GOT3 (cell line): ENCODE data around the gene DPH2.

Experiments used
- DNase-seq: peaks from one replicate; lab custom pipeline; 2025; ENCODE audit warnings: mixed read lengths; lab: John Stamatoyannopoulos, UW

DPH2 gene

DNA sequence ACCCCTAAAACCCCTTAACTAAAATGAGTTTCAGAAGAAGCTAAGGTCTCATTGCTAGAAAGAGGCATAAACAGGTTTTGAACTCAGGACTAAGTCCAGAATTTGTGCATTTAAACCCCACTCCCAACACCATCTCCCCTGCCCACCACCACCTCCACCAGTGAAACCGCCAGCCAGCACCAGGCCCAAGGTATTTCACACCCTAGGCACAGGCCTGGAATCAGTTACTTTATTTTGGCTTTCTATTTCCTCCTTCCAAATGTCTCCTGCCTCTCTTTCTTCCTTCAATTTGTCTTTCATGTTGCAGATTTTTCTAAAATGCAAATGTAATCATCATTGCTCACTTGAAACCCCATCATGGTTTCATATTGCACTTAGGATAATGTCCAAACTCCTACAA, 24.9 kb upstream of the DPH2 start:
- no peak for DNase-seq

DNA sequence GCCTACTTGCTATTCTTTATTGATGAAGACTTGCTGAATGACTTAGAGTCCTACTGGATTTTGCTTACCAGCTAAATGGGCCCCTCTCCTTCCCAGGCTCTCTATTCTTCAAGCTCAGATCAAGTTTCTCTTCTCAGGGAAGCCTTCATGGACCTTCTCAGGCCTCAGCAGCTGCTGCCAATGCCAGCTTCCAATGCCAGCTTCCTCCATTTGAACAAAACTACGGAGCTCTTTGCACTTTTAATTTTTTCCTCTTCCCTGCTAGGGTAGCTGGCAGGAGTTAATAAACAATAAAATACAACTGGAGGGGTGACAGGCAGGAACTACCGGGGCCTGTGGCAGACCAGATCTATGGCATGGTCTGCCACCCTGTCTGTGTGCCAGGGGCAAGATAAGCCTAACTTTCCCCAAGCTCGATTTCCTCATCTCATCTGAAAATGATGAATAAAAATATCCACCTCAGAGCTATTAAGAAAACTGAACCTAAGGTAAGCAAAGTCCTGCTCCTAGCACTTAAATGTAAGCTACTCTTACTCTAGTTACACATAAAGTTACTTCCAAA, 24.1 kb upstream of the DPH2 start:
- no peak for DNase-seq

DNA sequence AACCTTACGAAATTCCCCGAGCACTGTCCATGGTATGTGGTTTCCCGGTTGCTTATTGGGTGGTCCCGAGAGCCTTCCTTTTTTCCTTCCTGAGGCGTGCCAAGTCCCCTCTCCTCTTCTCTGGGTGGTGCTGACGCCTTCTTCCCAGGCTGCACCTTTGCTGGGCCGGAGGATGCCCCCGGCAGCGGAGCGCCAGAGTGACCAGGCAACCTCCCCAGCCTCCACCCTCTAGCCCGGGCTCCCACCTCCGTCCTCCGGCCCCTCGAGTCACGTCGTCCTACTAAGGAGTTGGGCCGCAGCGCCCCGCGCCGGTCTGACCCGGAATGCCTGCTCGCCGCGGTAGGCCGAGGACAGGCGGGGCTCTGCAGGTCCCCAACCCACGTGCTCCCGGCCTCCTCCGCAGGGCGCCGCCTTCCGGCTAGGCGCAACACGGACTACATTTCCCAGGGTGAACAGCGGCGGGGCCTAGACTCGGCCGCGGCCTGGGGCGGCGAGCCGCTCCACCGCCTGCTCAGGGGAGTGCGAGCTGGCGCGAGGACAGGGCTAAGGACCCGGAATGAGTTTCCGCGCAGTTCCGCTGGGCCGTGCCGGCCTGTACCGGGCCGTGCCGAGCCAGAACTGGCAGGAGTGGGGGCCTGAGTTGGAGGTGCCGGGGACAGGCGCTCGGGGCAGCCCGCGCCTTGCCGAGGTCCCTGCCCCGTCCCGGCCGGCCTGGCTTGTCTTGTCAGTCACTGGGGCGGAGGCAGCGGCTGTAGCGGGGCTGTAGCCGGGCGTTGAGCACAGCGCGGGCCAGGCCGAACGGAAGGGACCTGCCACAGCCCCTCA, 23.4 kb upstream of the DPH2 start, which contains the start of gene IPO13:
Gene IPO13 (plus strand): TSS at position 715 of the 825 bp plus-strand sequence. CDS start 651 bp downstream, outside the sequence.
- DNase-seq: peak; percentile 87

DNA sequence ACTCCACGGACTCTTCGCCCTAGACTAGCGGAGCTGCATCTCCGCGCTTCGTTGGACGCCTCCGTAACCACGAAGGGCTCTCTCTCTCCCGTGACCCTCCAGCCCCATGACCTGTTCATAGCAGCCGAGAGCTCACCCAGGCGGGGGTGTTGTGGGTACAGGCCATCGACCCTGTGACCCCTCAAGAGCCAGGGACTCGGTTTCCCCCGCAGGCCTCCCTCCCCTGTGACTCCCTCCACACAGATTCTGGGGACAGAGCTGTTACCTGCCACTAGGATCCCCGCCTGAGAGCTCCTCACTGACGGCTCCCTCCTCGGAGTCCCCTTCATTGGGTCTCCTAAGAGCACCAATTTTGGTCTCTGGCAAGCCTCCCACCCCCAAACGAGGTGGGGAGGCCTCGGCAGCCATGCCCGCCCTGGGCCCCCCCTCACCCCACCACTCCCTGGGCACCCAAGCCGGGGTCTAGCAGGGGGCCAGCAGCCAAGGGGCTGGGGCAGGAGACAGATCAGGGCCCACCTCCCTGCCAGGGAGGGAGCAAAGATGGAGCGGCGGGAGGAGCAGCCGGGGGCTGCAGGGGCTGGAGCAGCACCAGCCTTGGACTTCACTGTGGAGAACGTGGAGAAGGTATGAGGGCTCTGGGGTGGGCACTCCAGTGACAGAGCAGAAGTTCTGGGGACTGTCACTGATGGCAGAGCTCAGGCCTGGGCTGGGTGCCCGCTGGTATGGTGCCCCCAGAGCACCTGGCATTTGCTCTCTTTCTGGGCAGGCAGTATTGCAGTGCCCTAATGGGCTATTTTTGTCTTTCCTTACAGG, 22.5 kb upstream of the DPH2 start:
- no peak for DNase-seq

DNA sequence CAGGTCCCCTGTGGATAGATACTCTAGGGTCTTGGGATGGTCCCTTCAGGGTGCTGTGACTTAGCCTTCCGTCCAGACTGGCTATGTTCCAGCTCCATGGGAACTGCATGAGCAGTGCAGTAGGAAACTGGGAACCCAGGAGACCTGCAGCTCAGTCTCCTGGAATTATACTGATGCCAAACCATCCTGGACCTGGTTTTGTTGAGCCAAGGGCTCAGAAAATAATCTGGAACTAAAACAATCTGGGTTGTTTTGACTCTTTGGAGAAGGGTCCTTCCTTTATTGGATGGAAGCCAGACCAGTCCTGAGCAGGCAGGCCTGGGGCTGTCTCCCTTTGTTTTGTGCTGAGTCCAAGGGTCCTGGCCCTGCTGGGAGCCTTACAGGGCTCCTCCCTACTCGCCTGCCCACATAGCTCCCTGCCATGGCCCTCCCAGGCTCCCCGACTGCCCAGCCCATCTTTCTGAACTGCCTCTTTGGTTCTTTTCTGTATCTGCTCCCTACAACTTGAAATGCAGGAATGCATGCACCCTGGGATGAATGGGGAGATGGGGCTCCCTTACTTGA, 21.9 kb upstream of the DPH2 start:
- no peak for DNase-seq

DNA sequence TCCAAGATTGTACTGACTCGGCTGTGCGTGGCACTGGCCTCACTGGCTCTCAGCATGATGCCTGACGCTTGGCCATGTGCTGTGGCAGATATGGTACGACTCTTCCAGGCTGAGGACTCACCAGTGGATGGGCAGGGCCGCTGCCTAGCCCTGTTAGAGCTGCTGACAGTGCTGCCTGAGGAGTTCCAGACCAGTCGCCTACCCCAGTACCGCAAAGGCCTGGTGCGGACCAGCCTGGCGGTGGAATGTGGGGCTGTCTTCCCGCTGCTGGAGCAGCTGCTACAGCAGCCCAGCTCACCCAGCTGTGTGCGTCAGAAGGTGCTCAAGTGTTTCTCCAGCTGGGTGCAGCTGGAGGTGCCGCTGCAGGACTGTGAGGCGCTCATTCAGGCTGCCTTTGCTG, 20.1 kb upstream of the DPH2 start:
- no peak for DNase-seq

DNA sequence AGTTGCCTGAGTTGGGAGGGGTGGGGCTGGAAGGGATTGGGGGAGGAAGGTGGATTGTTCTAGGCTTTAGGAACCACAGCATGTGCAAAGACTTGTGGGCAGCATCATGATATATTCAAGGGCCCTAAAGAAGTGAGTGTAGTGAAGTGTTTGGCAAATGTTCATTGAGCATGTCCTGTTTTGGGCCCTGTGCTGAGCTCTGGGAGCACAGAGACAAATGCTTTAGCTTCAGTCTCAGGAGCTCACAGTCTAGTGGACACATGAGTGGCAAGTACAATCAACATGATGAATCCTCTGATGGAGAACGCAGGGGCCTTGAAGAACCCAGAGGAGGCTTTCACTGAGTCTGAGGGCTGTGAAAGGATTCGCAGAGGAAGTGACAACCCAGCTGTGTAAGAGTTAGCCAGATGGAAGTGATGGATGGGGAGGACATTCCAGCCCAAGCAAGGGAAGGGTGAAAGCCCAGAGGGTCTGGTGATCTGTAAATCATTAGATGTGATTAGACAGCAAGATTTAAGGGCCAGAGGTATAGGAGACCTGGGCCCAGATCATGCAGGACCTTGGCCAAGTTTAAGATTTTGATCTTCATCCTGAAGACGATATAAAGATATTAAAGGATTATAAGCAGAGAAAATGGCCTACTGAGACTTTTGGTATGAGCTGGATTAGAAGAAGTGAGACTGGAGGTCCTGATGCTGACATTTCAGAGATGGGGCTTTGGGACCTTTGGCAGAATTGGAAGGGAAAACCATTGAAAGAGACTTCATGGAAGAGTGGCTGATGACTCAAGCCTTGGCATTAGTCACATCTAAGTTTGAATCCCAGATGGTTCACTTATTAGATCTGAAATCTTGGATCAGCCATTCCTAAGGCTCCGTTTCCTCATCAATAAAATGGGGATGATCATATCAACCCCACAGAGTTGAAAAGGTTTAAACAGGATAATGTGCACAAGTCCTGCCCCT, 18.5 kb upstream of the DPH2 start:
- DNase-seq: no peak

DNA sequence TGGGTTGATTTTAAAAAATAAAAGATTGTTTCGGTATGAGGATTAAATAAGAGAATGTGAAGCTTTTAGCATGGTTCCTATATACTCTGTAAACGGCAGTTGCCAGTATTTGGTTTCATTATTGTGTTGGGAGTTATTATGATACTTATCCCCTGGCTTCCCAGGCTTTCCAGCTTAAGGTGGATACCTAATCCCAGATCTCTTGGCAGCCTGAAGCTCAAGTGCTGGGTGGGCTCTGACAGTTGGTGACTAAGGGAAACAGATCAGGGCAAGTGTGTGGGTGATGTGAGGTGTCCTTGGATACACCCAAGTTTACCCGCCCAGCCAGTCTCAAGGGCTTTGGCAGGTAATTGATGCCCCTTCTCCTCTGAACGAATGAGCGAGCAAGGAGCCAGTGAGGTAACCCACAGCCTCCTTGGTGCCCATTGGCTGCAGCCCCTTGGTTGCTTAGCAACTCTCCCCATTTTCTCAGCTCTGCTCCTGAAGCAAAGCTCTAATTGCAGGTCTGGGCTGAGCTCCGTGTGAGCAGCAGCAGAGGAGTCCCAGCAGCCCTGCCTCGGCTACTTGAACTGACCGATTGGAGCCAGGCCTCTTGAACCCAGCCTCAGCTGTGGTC, 17.0 kb upstream of the DPH2 start:
- no peak for DNase-seq

DNA sequence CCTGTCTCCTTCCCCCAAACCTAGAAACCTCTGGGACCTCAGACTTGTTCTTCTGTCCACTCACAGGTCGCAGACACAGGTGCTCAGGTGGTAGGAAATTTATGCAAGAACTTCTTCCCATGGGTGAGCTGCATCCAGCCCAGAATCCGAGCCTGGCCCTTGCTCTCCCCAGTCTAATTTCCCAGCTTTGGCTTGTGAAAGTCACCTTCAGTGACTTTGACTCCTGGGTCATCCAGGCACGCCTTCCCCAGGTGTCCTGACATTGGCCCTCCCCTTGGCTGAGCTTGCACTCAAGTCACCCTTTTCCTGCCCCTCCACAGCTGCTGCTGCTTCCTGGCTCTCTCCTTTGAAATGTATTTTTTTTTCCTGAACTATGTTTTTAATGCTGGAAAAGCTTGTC, 16.4 kb upstream of the DPH2 start:
- DNase-seq: no peak

DNA sequence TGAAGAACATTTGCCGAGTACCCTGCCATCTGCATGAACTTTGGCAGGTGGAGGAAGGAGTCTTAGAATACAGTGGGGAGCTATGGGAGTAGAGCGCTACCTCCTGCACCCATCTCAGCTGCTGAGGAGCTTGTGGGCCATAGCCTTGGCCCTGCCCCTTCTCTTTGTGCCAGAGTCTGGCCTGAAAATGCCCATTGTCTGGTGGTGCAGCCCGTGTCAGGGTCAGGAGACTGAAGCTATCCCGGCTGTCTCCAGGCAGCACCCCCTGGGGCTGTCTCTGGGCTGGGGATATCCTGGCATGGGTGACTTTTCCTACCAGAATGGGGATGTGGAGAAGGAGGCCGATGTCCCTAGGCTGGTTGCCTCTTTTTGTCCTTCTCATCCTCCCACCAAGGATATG, 15.8 kb upstream of the DPH2 start:
- DNase-seq: no peak

DNA sequence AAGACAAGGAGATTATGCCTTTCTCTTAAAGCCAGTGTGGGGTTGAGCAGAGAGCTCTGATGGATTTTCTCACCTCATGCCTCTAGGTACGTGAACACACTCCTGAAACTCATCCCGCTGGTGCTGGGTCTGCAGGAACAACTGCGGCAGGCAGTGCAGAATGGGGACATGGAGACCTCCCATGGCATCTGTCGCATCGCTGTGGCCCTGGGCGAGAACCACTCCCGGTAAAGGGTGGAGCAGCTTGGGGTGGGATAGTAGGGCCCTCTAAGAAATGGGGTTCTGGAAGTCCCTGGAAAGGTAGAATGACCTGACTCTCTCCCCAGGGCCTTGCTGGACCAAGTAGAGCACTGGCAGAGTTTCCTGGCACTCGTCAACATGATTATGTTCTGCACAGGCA, 13.6 kb upstream of the DPH2 start:
- no peak for DNase-seq

DNA sequence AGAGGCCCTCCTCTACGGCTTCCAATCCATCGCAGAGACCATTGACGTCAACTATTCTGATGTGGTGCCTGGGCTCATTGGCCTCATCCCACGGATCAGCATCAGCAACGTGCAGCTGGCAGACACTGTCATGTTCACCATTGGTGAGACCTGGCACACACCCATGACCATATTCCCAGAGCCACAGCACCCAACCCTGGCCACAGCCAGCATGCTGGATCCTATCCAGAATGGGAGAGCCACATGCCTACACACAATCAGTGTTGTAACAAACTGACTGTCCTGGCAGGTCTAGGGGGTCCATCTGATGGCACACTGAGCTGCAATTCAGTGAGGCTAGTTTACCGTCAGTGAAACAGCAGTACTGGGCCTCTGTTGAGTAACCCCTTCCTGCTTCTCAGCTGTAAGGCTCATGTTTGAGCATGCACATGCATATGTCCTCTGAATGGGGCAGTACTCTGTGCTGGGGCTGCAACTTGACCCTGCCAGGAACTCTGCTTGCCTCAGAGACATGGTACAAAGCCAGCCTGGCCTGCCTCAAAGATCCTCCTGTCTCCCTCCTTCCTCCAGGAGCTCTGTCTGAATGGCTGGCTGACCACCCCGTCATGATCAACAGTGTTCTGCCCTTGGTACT, 12.3 kb upstream of the DPH2 start:
- DNase-seq: no peak

DNA sequence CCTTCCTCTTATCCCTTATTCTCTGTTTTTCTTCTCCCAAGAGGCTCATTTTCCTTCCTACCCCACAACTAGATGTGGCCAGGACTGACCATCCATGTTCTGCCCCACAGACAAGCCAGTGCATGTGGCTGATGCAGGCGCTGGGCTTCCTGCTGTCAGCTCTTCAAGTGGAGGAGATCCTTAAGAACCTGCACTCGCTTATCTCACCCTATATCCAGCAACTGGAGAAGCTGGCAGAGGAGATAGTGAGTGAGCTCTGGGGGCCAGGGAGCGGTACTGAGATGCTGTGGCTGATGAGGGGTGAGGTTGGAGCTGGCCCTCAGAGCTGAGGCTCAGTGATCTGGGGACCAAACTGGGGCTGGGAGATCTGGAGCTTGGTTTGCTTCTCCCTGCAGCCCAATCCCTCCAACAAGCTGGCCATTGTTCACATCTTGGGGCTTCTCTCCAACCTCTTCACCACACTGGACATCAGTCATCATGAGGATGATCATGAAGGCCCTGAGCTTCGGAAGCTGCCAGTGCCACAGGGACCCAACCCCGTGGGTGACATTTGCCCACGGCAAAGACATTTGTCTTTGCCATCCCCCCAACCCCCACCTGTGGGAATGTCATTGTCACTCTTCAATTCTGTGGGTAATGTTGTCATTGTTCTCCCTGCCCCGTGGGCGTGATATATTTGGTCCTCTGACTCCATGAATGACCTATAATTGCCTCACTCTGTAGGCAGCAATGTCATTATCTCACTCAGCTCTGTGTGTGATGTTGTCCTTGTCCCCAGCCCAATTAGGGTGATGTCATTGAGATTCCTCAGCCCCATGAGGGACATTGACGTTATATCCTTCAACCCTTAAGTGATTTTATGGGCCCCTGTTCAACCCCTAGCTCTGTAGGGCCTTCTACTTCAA, 11.2 kb upstream of the DPH2 start:
- DNase-seq: no peak

DNA sequence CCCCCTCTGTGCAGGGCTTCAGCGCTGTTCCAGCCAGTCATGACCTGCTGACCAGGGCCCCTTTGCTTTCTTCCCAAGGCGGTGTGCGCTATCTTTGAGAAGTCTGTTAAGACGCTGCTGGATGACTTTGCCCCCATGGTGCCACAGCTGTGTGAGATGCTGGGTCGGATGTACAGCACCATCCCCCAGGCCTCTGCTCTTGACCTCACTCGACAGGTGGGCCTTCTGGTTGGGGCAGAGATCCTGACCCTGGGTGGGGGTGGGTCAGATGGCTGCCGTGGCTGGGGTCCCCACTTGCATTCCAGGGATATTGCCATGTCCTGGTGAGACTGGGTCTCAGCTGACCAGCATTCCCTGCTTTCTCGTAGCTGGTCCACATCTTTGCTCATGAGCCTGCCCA, 9.0 kb upstream of the DPH2 start:
- DNase-seq: no peak

DNA sequence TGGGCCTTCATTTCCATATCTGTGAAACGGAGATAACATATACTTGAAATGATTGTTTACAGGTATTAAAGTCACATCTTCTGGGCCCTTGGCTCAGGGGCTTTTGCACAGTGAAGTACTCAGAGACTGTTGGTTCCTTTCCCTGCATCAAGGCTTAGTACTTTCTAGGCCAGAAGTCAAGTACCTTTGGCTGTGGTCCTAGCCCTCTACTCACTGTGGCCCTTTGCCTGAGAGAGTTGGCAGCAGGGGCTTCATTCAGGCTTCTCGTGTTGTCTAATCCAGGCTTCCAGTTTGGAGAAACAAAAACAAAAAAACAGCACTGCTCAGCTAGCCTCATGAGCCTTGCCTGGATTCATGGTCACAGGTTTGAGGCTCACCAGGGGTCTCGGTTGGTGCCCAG, 8.1 kb upstream of the DPH2 start:
- DNase-seq: no peak

DNA sequence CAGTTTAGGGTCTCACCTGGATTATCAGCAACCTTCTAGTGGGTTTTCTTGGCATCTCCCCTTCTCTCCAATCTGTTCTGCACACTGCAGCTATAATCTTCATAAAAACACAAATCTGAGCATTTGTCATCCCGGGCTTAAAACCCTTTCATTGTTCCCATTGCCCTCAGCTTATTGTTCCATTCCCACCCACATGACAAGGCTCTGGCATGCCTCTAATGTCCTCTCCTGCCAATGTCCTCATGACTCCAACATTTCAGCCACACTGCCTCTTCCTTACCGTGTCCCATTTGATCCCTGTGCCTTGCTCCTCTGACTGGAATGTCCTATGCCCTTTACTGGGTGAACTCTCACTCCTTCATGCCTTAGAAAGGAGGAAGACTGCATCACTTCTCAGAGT, 7.5 kb upstream of the DPH2 start:
- no peak for DNase-seq

DNA sequence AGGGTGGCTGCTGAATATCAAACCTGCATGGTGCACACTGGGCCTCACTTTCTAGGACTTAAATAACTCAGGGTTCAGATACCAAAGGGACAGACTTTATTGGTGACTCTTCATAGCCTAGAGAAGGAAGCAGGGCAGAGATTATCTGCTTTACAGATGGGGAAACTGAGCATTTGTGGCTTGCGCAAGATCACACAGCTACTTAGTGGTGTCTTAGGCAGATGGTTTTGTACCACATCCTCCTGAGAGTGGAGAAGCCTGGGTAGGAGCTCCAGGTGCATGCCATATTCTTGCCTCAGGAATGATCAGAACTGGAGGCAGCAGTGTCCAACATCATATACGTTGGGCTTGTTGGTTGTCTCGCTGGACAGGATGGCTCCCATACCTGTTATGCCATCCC, 6.8 kb upstream of the DPH2 start:
- DNase-seq: no peak

DNA sequence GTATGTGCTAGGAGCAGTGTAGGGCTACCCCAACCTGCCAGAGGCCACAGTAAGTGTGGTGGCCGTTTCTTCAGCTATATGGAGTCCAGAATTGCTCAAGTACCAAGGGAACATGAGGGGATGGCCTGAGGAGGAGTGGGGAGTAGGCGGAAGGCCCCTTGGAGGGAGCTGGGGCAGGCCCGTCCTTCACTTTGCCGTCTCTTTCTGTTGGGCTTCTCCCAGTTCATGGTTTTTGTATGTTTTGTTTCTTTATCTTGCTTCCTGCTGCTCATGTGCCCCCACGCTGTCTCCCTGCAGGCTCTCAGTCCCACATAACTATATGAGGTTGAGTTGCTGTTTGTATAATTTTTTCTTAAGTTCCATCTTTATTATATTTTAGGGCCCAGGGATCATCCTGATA, 5.9 kb upstream of the DPH2 start:
- no peak for DNase-seq

DNA sequence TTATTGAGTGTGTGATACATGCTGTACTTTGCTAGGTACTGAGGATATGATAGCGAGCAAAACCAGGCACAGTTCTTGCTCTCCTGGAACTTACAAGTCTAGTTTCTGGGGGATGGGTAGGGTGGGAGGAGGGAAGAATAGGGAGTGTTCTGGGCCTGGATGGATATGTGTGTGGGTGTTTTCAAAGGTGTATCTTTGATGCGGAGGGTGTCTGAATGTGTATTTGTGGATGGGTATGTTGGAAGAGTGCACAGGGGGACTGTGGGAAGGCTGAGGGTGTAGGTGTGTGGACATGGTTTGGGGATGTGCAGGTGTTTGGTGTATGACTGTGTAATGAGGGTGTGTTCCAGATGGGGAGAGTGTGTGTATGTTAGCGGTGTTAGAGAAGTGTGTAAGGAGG, 4.5 kb upstream of the DPH2 start:
- no peak for DNase-seq
